ENCODE results near the gene ZFP92. TPM values are rescaled to one million over a fixed set of nuclear protein-coding genes. Genes with fewer than 3 reads are reported as not detected.
A peak's percentile ranks its signal among the peaks of the same experiment; 100 is the strongest.

The ZFP92 gene
- total RNA-seq, 1 experiment from 2014 or later = not detected

DNA sequence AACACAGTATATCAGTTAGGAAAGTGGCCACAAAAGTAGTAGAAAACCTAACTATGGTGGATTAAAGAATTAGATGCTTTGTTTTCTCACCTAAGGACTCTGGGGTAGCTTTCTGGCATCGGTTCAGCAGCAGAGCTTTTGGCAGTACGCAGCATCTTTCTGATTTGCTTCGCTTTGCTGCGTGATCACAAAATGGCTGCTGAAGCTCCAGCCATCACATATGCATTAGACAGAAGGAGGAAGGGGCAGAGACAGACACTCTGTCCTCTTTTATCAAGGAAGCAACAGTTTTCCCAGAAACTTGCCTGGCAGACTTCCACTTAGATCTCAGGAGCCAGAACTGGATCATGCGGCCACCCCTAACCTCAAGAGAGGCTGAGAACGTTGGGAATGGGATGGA, 19.5 kb downstream of the ZFP92 start:
- Histone ChIP-seq H3K36me3 (replicated peaks; ENCODE audit: control insufficient read depth, insufficient read depth, low read length) (no peaks in the 10 kb centered on the region), H3K4me3 (ENCODE audit: insufficient read depth, low read depth, low read length) (no peak overlapping the region), H3K27me3 (ENCODE audit: control insufficient read depth, insufficient read depth, low read length) (no peaks in the 10 kb centered on the region)
- DNase-seq = no peak

GRCh38 chrX:153433161-153433680, 21.9 kb downstream of the ZFP92 start:
- DNase-seq = no peak
- H3K27me3 ChIP-seq (ENCODE audit: control insufficient read depth, insufficient read depth, low read length) = no peaks in the 10 kb centered on the region
- H3K4me3 ChIP-seq (ENCODE audit: insufficient read depth, low read depth, low read length) = no peak overlapping the region
- H3K36me3 ChIP-seq (replicated peaks; ENCODE audit: control insufficient read depth, insufficient read depth, low read length) = no peaks in the 10 kb centered on the region

DNA sequence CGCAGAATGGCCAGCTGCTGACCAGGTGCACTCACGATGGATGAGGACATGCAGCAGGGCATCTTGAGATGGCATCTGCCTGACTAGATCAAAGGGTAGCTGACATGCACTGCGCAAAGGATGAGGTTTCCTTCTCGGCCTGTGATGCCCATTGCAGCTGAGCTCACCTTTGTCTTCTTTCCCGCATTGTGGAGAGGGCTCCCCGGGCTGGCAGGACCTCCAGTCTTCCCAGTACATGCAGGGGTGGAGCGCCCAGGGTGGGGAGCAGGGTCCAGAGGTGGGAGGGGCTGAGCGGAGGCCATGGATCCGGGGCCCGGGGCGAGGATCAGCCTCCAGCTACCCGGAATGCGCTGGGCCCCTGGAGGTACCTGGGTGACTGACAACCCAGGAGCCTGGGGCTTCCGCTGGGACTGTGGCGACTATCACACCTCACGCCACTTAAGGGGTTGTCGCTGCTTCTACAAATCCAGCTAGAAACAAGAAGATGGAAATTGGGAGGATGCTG, 22.6 kb downstream of the ZFP92 start:
- no peaks in the 10 kb centered on the region for H3K27me3 ChIP-seq (ENCODE audit: control insufficient read depth, insufficient read depth, low read length)
- no peaks in the 10 kb centered on the region for H3K36me3 ChIP-seq (replicated peaks; ENCODE audit: control insufficient read depth, insufficient read depth, low read length)
- peak; percentile 39 for DNase-seq
- H3K4me3 ChIP-seq (ENCODE audit: insufficient read depth, low read depth, low read length) = no peak overlapping the region

DNA sequence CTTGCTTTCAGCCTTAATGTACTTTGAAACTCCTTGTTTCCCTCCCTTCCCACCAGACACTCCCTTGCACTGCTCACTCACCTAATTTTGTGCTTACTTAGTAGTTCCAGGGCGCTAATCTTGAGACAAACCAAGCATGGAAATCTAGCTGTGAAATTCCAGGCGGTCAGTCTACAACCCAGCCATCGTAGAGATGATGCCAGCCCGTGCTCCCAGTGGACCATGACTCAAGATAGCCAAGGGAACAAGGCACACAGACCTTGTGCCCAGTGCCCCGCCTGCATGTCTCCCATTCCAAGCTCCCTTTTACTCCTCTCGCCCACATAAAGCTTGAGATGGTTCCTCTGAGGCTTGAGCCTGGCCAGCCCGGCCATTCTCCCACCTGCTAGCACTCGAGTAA, 23.5 kb downstream of the ZFP92 start:
- Histone ChIP-seq H3K4me3 (ENCODE audit: insufficient read depth, low read depth, low read length) (no peak overlapping the region), H3K36me3 (replicated peaks; ENCODE audit: control insufficient read depth, insufficient read depth, low read length) (no peaks in the 10 kb centered on the region), H3K27me3 (ENCODE audit: control insufficient read depth, insufficient read depth, low read length) (no peaks in the 10 kb centered on the region)
- DNase-seq = no peak

GRCh38 chrX:153435845-153436244, 24.6 kb downstream of the ZFP92 start:
- DNase-seq = no peak
- no peaks in the 10 kb centered on the region for H3K27me3 ChIP-seq (ENCODE audit: control insufficient read depth, insufficient read depth, low read length)

GRCh38 chrX:153438532-153438931, 27.3 kb downstream of the ZFP92 start:
- Histone ChIP-seq H3K4me3 (ENCODE audit: insufficient read depth, low read depth, low read length) (no peak overlapping the region), H3K27me3 (ENCODE audit: control insufficient read depth, insufficient read depth, low read length) (no peaks in the 10 kb centered on the region), H3K36me3 (replicated peaks; ENCODE audit: control insufficient read depth, insufficient read depth, low read length) (no peaks in the 10 kb centered on the region)
- peak; percentile 71 for DNase-seq

More at GRCh38 chrX:153435845-153436244, 24.6 kb downstream of the ZFP92 start:
- no peaks in the 10 kb centered on the region for H3K36me3 ChIP-seq (replicated peaks; ENCODE audit: control insufficient read depth, insufficient read depth, low read length)
- H3K4me3 ChIP-seq (ENCODE audit: insufficient read depth, low read depth, low read length) = no peak overlapping the region

GRCh38 chrX:153439977-153440376, 28.7 kb downstream of the ZFP92 start:
- no peaks in the 10 kb centered on the region for H3K36me3 ChIP-seq (replicated peaks; ENCODE audit: control insufficient read depth, insufficient read depth, low read length)
- H3K27me3 ChIP-seq (ENCODE audit: control insufficient read depth, insufficient read depth, low read length) = no peaks in the 10 kb centered on the region
- H3K4me3 ChIP-seq (ENCODE audit: insufficient read depth, low read depth, low read length) = no peak overlapping the region
- DNase-seq = no peak

DNA sequence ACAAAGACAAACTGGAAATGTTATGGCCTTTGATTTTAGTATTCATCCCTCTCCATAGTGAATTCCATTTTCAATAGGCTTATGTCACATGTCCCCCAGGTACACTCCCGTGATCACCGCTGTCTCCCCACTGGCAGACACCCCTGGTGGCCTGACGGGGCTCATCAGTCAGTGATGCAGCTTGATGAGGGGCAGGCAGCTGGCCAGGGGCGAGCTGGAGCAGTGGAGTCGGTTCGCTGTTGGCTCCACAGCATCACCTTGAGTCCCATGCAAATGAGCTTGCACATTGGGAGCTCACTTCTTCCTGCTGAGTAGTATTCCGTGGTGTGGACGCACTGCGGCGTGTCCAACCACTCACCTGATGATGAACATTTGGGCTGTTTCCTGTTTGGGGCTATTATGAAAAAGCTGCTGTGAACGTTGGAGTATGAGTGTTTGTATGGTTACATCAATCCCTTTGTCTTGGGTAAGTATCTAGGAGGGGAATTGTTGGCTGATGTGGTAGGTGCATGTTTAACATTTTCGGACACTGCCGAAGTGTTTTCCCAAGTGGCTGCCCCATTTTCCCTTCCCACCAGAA, 29.4 kb downstream of the ZFP92 start:
- H3K27me3 ChIP-seq (ENCODE audit: control insufficient read depth, insufficient read depth, low read length) = no peaks in the 10 kb centered on the region
- no peaks in the 10 kb centered on the region for H3K36me3 ChIP-seq (replicated peaks; ENCODE audit: control insufficient read depth, insufficient read depth, low read length)
- DNase-seq = no peak
- H3K4me3 ChIP-seq (ENCODE audit: insufficient read depth, low read depth, low read length) = no peak overlapping the region

GRCh38 chrX:153441296-153441695, 30.0 kb downstream of the ZFP92 start:
- Histone ChIP-seq H3K36me3 (replicated peaks; ENCODE audit: control insufficient read depth, insufficient read depth, low read length) (no peaks in the 10 kb centered on the region), H3K4me3 (ENCODE audit: insufficient read depth, low read depth, low read length) (no peak overlapping the region), H3K27me3 (ENCODE audit: control insufficient read depth, insufficient read depth, low read length) (no peaks in the 10 kb centered on the region)
- DNase-seq = no peak

- Histone ChIP-seq H3K4me3 (ENCODE audit: insufficient read depth, low read depth, low read length) (no peak overlapping the region), H3K27me3 (ENCODE audit: control insufficient read depth, insufficient read depth, low read length) (no peaks in the 10 kb centered on the region)
- DNase-seq = no peak
Observed at GRCh38 chrX:153441981-153442380, 30.7 kb downstream of the ZFP92 start.

GRCh38 chrX:153442463-153442862, 31.2 kb downstream of the ZFP92 start:
- no peak overlapping the region for H3K4me3 ChIP-seq (ENCODE audit: insufficient read depth, low read depth, low read length)
- H3K27me3 ChIP-seq (ENCODE audit: control insufficient read depth, insufficient read depth, low read length) = no peaks in the 10 kb centered on the region
- no peaks in the 10 kb centered on the region for H3K36me3 ChIP-seq (replicated peaks; ENCODE audit: control insufficient read depth, insufficient read depth, low read length)
- DNase-seq = no peak

More at GRCh38 chrX:153441981-153442380, 30.7 kb downstream of the ZFP92 start:
- H3K36me3 ChIP-seq (replicated peaks; ENCODE audit: control insufficient read depth, insufficient read depth, low read length) = no peaks in the 10 kb centered on the region

DNA sequence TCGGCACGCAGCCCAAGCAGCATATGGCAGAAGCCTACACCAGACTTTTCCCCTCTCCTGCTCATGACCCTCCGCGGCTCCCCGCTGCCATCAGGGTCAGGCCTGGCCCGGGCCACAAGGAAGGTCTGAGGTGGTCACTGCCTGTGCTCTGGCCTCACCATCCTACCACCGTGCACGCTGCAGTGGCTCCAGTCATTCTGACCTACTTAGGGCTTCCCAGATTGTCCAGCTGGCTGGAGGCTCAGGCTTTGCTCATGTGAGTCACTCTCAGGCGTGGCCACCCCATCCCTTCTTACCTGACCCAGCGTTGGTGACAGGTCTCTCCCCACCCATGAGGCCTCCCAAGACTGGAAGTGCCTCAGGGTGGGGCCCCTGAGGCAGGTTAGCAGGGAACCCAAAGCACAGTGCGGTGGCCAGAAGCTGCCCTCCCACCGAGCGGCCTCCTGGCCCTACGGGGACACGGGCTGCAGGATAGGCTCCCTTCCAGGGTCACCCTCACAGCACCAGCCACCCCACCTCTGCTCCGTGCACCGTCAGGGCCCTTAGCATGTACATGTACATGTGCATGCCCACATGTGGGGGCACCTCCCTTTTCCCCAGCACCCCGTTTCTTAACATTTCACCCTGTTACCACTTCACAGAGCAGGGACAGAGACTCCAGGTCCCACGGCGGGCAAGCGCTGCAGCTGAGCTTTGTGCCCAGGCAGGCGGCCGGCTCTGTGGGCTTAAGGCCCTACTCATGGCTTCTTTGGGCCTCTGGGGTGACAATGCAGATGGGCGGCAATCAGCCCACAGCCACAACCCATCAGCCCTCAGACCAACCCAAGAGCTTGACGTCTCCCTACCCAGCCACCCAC, 32.4 kb downstream of the ZFP92 start:
- H3K4me3 ChIP-seq (ENCODE audit: insufficient read depth, low read depth, low read length) = no peak overlapping the region
- no peaks in the 10 kb centered on the region for H3K36me3 ChIP-seq (replicated peaks; ENCODE audit: control insufficient read depth, insufficient read depth, low read length)
- peak; percentile 59 for DNase-seq

GRCh38 chrX:153444333-153445011, 33.2 kb downstream of the ZFP92 start:
- DNase-seq = peak; percentile 61
- Histone ChIP-seq H3K4me3 (ENCODE audit: insufficient read depth, low read depth, low read length) (no peak overlapping the region), H3K36me3 (replicated peaks; ENCODE audit: control insufficient read depth, insufficient read depth, low read length) (no peaks in the 10 kb centered on the region), H3K27me3 (ENCODE audit: control insufficient read depth, insufficient read depth, low read length) (no peaks in the 10 kb centered on the region)

More for the DNA sequence above, 32.4 kb downstream of the ZFP92 start:
- no peaks in the 10 kb centered on the region for H3K27me3 ChIP-seq (ENCODE audit: control insufficient read depth, insufficient read depth, low read length)

DNA sequence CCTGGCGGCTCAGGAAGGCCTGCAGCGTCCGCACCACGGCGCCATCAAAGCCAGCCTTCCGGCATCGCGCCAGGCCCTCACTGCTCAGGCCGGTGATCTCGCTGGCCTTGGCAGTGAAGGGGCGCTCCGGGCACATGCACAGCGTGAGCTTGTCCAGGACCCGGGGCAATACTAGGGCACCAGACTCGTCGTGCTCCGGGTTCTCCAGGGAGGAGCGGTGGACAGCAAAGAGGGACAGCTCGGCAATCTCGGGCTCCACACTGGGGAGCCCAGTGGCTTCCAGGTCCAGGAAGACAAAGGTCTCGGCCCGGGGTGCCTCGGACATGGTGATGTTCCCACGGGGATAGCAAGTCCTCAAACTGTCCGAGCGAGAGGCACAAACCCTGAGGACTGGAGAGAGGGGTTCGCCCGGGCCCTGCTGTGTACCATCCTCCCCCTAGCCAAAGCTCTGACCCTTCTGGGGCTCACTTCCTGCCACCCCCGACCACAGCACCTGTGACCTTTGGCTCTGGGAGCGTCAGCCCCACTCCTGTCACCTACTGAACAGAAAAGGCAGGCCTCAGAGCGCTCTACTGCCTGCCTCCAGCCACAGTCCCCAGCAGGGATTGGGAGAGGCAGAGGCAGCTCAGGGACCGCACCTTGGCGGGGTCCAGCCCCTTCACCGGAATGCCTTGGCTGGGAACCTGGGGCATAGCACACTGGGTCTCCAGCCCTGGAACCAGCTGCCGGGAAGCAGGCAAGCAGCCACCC, 34.0 kb downstream of the ZFP92 start:
- H3K36me3 ChIP-seq (replicated peaks; ENCODE audit: control insufficient read depth, insufficient read depth, low read length) = no peaks in the 10 kb centered on the region
- no peaks in the 10 kb centered on the region for H3K27me3 ChIP-seq (ENCODE audit: control insufficient read depth, insufficient read depth, low read length)
- H3K4me3 ChIP-seq (ENCODE audit: insufficient read depth, low read depth, low read length) = no peak overlapping the region
- peak; percentile 55 for DNase-seq

Data from H7 (cell line).